GM21619 (cell line): ENCODE results near the gene ADCY10.
"Not testable (repeated sequence)": the region's sequence is repeated elsewhere in the genome, so short reads cannot be mapped to it uniquely, and the experiment has no call there.

ENCODE experiments used
- ATAC-seq: cut with Tn5 transposase; IDR thresholded peaks from one replicate; pipeline ENCODE4 v1.9.1; 2021; ENCODE audit not compliant: unreplicated experiment

Gene ADCY10

GRCh38 chr1:167860231-167860923 lies 53.6 kb downstream of the ADCY10 start:
- no peak for ATAC-seq

GRCh38 chr1:167856711-167857418 lies 57.1 kb downstream of the ADCY10 start:
- no peak for ATAC-seq

- ATAC-seq = no peak
These were observed 59.8 kb downstream of the ADCY10 start for GRCh38 chr1:167854184-167854583.

GRCh38 chr1:167849666-167850065 lies 64.3 kb downstream of the ADCY10 start:
- ATAC-seq = no peak

- ATAC-seq = no peak
These were observed 71.1 kb downstream of the ADCY10 start for GRCh38 chr1:167842872-167843271.

- no peak for ATAC-seq
These were observed 72.4 kb downstream of the ADCY10 start for GRCh38 chr1:167841530-167841929.

GRCh38 chr1:167839009-167839408 lies 74.9 kb downstream of the ADCY10 start:
- ATAC-seq = no peak

GRCh38 chr1:167837326-167837725 lies 76.6 kb downstream of the ADCY10 start:
- no peak for ATAC-seq

GRCh38 chr1:167836197-167836596 lies 77.7 kb downstream of the ADCY10 start:
- no peak for ATAC-seq

- no peak for ATAC-seq
These were observed 80.0 kb downstream of the ADCY10 start for GRCh38 chr1:167833904-167834303.

GRCh38 chr1:167832693-167833092 lies 81.2 kb downstream of the ADCY10 start:
- ATAC-seq = no peak

GRCh38 chr1:167830668-167831067 lies 83.3 kb downstream of the ADCY10 start:
- ATAC-seq = not testable (repeated sequence)

GRCh38 chr1:167829868-167830267 lies 84.1 kb downstream of the ADCY10 start:
- no peak for ATAC-seq

- no peak for ATAC-seq
These were observed 87.8 kb downstream of the ADCY10 start for GRCh38 chr1:167826127-167826526.

- ATAC-seq = no peak
These were observed 88.4 kb downstream of the ADCY10 start for GRCh38 chr1:167825419-167826079.

- ATAC-seq = no peak
These were observed 89.7 kb downstream of the ADCY10 start for GRCh38 chr1:167824163-167824794.

- no peak for ATAC-seq
These were observed 91.8 kb downstream of the ADCY10 start for GRCh38 chr1:167821969-167822685.

GRCh38 chr1:167821356-167821685 lies 92.6 kb downstream of the ADCY10 start:
- no peak for ATAC-seq

- ATAC-seq = no peak
These were observed 93.1 kb downstream of the ADCY10 start for GRCh38 chr1:167820684-167821355.

- no peak for ATAC-seq
These were observed 93.9 kb downstream of the ADCY10 start for GRCh38 chr1:167819849-167820683.
